Esophagus (tissue), 2 donors: ENCODE data around the gene SPTB. TPM values are rescaled to one million over a fixed set of nuclear protein-coding genes. Genes with fewer than 3 reads are reported as not detected.

Experiments used
- H3K27ac ChIP-seq, 2 donors: one replicate each; pipeline ENCODE4 v1.5.1; 2013; ENCODE audit warnings: low read depth in 2 of 2, mild to moderate bottlenecking in 2 of 2, inconsistent platforms in 1 of 2, low read length in 1 of 2, moderate library complexity in 1 of 2
- H3K27me3 ChIP-seq, 2 donors: one replicate each; pipeline ENCODE4 v1.6.1; 2013; ENCODE audit warnings: low read length in 2 of 2, control low read depth in 1 of 2, mild to moderate bottlenecking in 1 of 2; ENCODE audit not compliant: insufficient read depth in 2 of 2, control insufficient read depth in 1 of 2
- H3K36me3 ChIP-seq, 2 donors: one replicate each; pipeline ENCODE4 v1.6.1; 2013; ENCODE audit warnings: low read length in 1 of 2; ENCODE audit not compliant: control insufficient read depth in 2 of 2, insufficient read depth in 2 of 2
- H3K4me1 ChIP-seq, 2 donors: one replicate each; pipeline ENCODE4 v1.6.1; 2013; ENCODE audit warnings: low read length in 1 of 2; ENCODE audit not compliant: control insufficient read depth in 2 of 2, insufficient read depth in 2 of 2
- H3K4me3 ChIP-seq, 2 donors: one replicate each; pipeline ENCODE4 v1.5.1; 2013; ENCODE audit warnings: low read length in 2 of 2, mild to moderate bottlenecking in 2 of 2, low read depth in 1 of 2, moderate library complexity in 1 of 2
- H3K9me3 ChIP-seq, 2 donors: one replicate each; pipeline ENCODE4 v1.6.1; 2013; ENCODE audit warnings: mild to moderate bottlenecking in 2 of 2, low read depth in 1 of 2, low read length in 1 of 2, moderate library complexity in 1 of 2; ENCODE audit not compliant: control insufficient read depth in 2 of 2, insufficient read depth in 1 of 2
- WGBS, 2 donors: extraction: QIAGEN DNeasy Blood & Tissue Kit; methylation state at CpG; one replicate each; pipeline ENCODE4 v1.1.7; 2013; 5-methylcytosine and 5-hydroxymethylcytosine counted together
- polyA plus RNA-seq, 2 donors: library from polyadenylated mRNA; stranded (reverse); fragments of 200-250 nt; gene quantifications; one replicate each; pipeline ENCODE4 v1.2.3, GENCODE V29; 2013
- donor health status: healthy with polysubstance abuse.
- donor health status: Bipolar disorder and iron deficiency.

SPTB gene
- polyA plus RNA-seq, 2 donors, result 0.11 to 0.41 TPM

- Histone ChIP-seq H3K4me1 (no peaks in the 10 kb centered on the region), H3K4me3 (no peak overlapping the region), H3K9me3 (no peaks in the 10 kb centered on the region), H3K27ac (no peak overlapping the region), H3K27me3 (peaks cover 0 to 6% of the 10 kb centered on the region in 2 donors), H3K36me3 (no peaks in the 10 kb centered on the region)
- WGBS, 2 donors, result 44 to 48% methylated on average over 2 of the region's 2 CpGs
Measured at GRCh38 chr14:64891839-64892375, 12.2 kb upstream of the SPTB start.

GRCh38 chr14:64891173-64891838 is 11.6 kb upstream of the SPTB start:
- Histone ChIP-seq H3K36me3 (no peaks in the 10 kb centered on the region), H3K27me3 (peaks cover 0 to 6% of the 10 kb centered on the region in 2 donors), H3K4me3 (no peak overlapping the region), H3K4me1 (no peaks in the 10 kb centered on the region), H3K9me3 (no peaks in the 10 kb centered on the region), H3K27ac (no peak overlapping the region)
- 84 to 85% methylated on average over 4 of the region's 4 CpGs for WGBS, 2 donors

GRCh38 chr14:64889352-64889751 is 9.6 kb upstream of the SPTB start:
- Histone ChIP-seq H3K27me3 (peaks cover 0 to 6% of the 10 kb centered on the region in 2 donors), H3K27ac (no peak overlapping the region), H3K4me1 (no peaks in the 10 kb centered on the region), H3K9me3 (no peaks in the 10 kb centered on the region), H3K36me3 (no peaks in the 10 kb centered on the region), H3K4me3 (no peak overlapping the region)
- 89 to 92% methylated on average over 6 of the region's 6 CpGs for WGBS, 2 donors

- H3K4me3 ChIP-seq, result no peak overlapping the region
- WGBS, 2 donors, result 96 to 97% methylated on average over 2 of the region's 2 CpGs
- peaks cover 0 to 9% of the 10 kb centered on the region in 2 donors for H3K27me3 ChIP-seq
- H3K9me3 ChIP-seq, result no peaks in the 10 kb centered on the region
- no peak overlapping the region for H3K27ac ChIP-seq
- H3K4me1 ChIP-seq, result peaks cover 0 to under 1% of the 10 kb centered on the region in 2 donors
- H3K36me3 ChIP-seq, result no peaks in the 10 kb centered on the region
Measured at GRCh38 chr14:64885559-64885958, 5.9 kb upstream of the SPTB start.

- H3K27me3 ChIP-seq, result peaks cover 0 to 17% of the 10 kb centered on the region in 2 donors
- H3K27ac ChIP-seq, result no peak overlapping the region
- H3K9me3 ChIP-seq, result no peaks in the 10 kb centered on the region
- no peaks in the 10 kb centered on the region for H3K36me3 ChIP-seq
- H3K4me1 ChIP-seq, result peaks cover 0 to 12% of the 10 kb centered on the region in 2 donors
- WGBS, 2 donors, result 2 to 3% methylated on average over 49 of the region's 49 CpGs
- H3K4me3 ChIP-seq, result peak overlapping the region; percentile 47 to 60
Measured at GRCh38 chr14:64880221-64881121, 764 bp upstream of the SPTB start.

- peaks cover 0 to 12% of the 10 kb centered on the region in 2 donors for H3K4me1 ChIP-seq
- no peaks in the 10 kb centered on the region for H3K9me3 ChIP-seq
- 9 to 13% methylated on average over 30 to 43 of the region's 43 CpGs for WGBS, 2 donors
- H3K36me3 ChIP-seq, result no peaks in the 10 kb centered on the region
- no peak overlapping the region for H3K27ac ChIP-seq
- H3K27me3 ChIP-seq, result peaks cover 0 to 17% of the 10 kb centered on the region in 2 donors
- H3K4me3 ChIP-seq, result peak overlapping the region; percentile 47 to 60
Measured at GRCh38 chr14:64878837-64879634, 671 bp downstream of the SPTB start.

- no peaks in the 10 kb centered on the region for H3K36me3 ChIP-seq
- H3K9me3 ChIP-seq, result no peaks in the 10 kb centered on the region
- H3K27me3 ChIP-seq, result peaks cover 0 to 17% of the 10 kb centered on the region in 2 donors
- WGBS, 2 donors, result 92% methylated on average over 4 of the region's 4 CpGs
- H3K4me3 ChIP-seq, result no peak overlapping the region
- peaks cover 0 to 12% of the 10 kb centered on the region in 2 donors for H3K4me1 ChIP-seq
- H3K27ac ChIP-seq, result no peak overlapping the region
Measured at GRCh38 chr14:64877846-64878245, 1.9 kb downstream of the SPTB start.

GRCh38 chr14:64875350-64875749 is 4.4 kb downstream of the SPTB start:
- 66 to 68% methylated on average over 4 of the region's 4 CpGs for WGBS, 2 donors
- Histone ChIP-seq H3K27ac (no peak overlapping the region), H3K36me3 (no peaks in the 10 kb centered on the region), H3K27me3 (peaks cover 0 to 12% of the 10 kb centered on the region in 2 donors), H3K9me3 (peaks cover 0 to 4% of the 10 kb centered on the region in 2 donors), H3K4me1 (peaks cover 0 to 10% of the 10 kb centered on the region in 2 donors), H3K4me3 (no peak overlapping the region)
